HCT116 (cell line): ENCODE data around the gene CLSTN1. TPM values are rescaled to one million over a fixed set of nuclear protein-coding genes. Genes with fewer than 3 reads are reported as not detected.

Source experiments
- ATAC-seq: fragments of 200-7000 bp; cut with Tn5 transposase; 2 replicates; pipeline ENCODE4 v1.9.1; 2020; ENCODE audit warnings: mild to moderate bottlenecking, moderate library complexity
- BruUV-seq: library from RNA; stranded (reverse); fragments of 400-500 nt; replicated peaks from 2 replicates; lab custom pipeline; 2021; lab: Mats Ljungman, UMichigan
- CTCF ChIA-PET: fragments of 300-600 bp; sonication (Branson Sonifier 250); formaldehyde crosslinking; loops from one replicate; lab custom pipeline; 2021; ENCODE audit warnings: antibody characterized with exemption; lab: Charles Lee
- POLR2A ChIA-PET: fragments of 300-600, 350-600 bp; sonication (Branson Sonifier 250); formaldehyde crosslinking; loops from one replicate; lab custom pipeline; 2021; ENCODE audit warnings: antibody characterized with exemption; lab: Charles Lee
- RAD21 ChIA-PET, 2 experiments: fragments of 300-600 bp; sonication (Branson Sonifier 250); formaldehyde crosslinking; loops; one replicate each; lab custom pipeline; 2023; ENCODE audit warnings: low total read pairs in 2 of 2; ENCODE audit not compliant: uncharacterized antibody in 2 of 2, unreplicated experiment in 2 of 2, low non-redundant PET in 1 of 2; lab: Charles Lee
- DNase-seq: peaks from one replicate; pipeline ENCODE4 v3.0.0-alpha.2; 2010; ENCODE audit warnings: low read depth, low spot score
- H2AFZ ChIP-seq: fragments of 200-600 bp; shearing (Covaris generic), sonication (generic); 2 replicates; pipeline ENCODE4 v1.6.1; 2017; ENCODE audit warnings: low read depth, mixed run types, mixed read lengths, antibody characterized with exemption, low read length; ENCODE audit not compliant: poor library complexity, severe bottlenecking
- H3K27ac ChIP-seq: 2 replicates; pipeline ENCODE4 v1.5.1; 2012; ENCODE audit warnings: low read depth, low read length
- H3K27me3 ChIP-seq: fragments of 200-600 bp; sonication (generic); 2 replicates; pipeline ENCODE4 v1.6.1; 2016; ENCODE audit warnings: mixed run types, low read length, mixed read lengths; ENCODE audit not compliant: insufficient read depth
- H3K36me3 ChIP-seq, 2 experiments: fragments of 200-500 bp in 1 of 2; fragments of 200-600 bp in 1 of 2; sonication (Bioruptor generic) in 1 of 2; sonication (generic) in 1 of 2; 2 replicates each; pipeline versions ENCODE4 v1.5.1 to v1.6.1; 2014 to 2016; ENCODE audit warnings: low read length in 2 of 2, inconsistent platforms in 1 of 2, mixed read lengths in 1 of 2, mixed run types in 1 of 2; ENCODE audit not compliant: insufficient read depth in 2 of 2, control insufficient read depth in 1 of 2
- H3K4me1 ChIP-seq, 2 experiments: fragments of 200-600 bp in 1 of 2; sonication (generic) in 1 of 2; 2 replicates each; pipeline versions ENCODE4 v1.5.1 to v1.6.1; 2012 to 2017; ENCODE audit warnings: low read length in 2 of 2, inconsistent platforms in 1 of 2, mild to moderate bottlenecking in 1 of 2, mixed read lengths in 1 of 2, mixed run types in 1 of 2, moderate library complexity in 1 of 2; ENCODE audit not compliant: insufficient read depth in 2 of 2, control insufficient read depth in 1 of 2
- H3K4me2 ChIP-seq: fragments of 200-600 bp; sonication (generic); 2 replicates; pipeline ENCODE4 v1.6.1; 2017; ENCODE audit warnings: mixed run types, low read length, mixed read lengths
- H3K4me3 ChIP-seq, 2 experiments: fragments of 200-600 bp in 1 of 2; sonication (generic) in 1 of 2; replicated peaks in 1 of 2; 2 replicates each; pipeline ENCODE4 v1.5.1; 2011 to 2016; ENCODE audit warnings: low read length in 2 of 2, control low read depth in 1 of 2, low read depth in 1 of 2, mild to moderate bottlenecking in 1 of 2, mixed read lengths in 1 of 2, mixed run types in 1 of 2
- H3K79me2 ChIP-seq: fragments of 200-600 bp; sonication (generic); 2 replicates; pipeline ENCODE4 v1.6.1; 2017; ENCODE audit warnings: mild to moderate bottlenecking, mixed run types, low read length, moderate library complexity, mixed read lengths; ENCODE audit not compliant: insufficient read depth
- H3K9ac ChIP-seq: fragments of 200-600 bp; sonication (generic); 2 replicates; pipeline ENCODE4 v1.6.1; 2016; ENCODE audit warnings: low read length, mixed read lengths
- H3K9me2 ChIP-seq: fragments of 200-600 bp; sonication (generic), shearing (Covaris generic); 2 replicates; pipeline ENCODE4 v1.6.1; 2017; ENCODE audit warnings: mixed run types, mild to moderate bottlenecking, moderate library complexity; ENCODE audit not compliant: insufficient read depth
- H3K9me3 ChIP-seq, 2 experiments: fragments of 200-500 bp in 1 of 2; fragments of 200-600 bp in 1 of 2; sonication (Bioruptor generic) in 1 of 2; sonication (generic) in 1 of 2; 2 replicates each; pipeline ENCODE4 v1.6.1; 2014 to 2017; ENCODE audit warnings: low read length in 2 of 2, mixed read lengths in 2 of 2, inconsistent platforms in 1 of 2, low read depth in 1 of 2, mild to moderate bottlenecking in 1 of 2, mixed run types in 1 of 2, moderate library complexity in 1 of 2; ENCODE audit not compliant: control insufficient read depth in 1 of 2, insufficient read depth in 1 of 2
- H4K20me1 ChIP-seq: fragments of 200-600 bp; sonication (generic), shearing (Covaris generic); 2 replicates; pipeline ENCODE4 v1.6.1; 2017; ENCODE audit warnings: mixed run types, mild to moderate bottlenecking, moderate library complexity; ENCODE audit not compliant: insufficient read depth
- ATF3 ChIP-seq: IDR thresholded peaks from 2 replicates; pipeline ENCODE4 v1.6.1; 2012
- CBX3 ChIP-seq: IDR thresholded peaks from 2 replicates; pipeline ENCODE4 v1.6.1; 2012; ENCODE audit warnings: low read depth
- CEBPB ChIP-seq: IDR thresholded peaks from 2 replicates; pipeline ENCODE4 v1.6.1; 2012; ENCODE audit warnings: low read depth
- CTCF ChIP-seq, 3 experiments: fragments of 200-600 bp in 1 of 3; sonication (generic) in 1 of 3; IDR thresholded peaks in 2 of 3; conservative IDR thresholded peaks in 1 of 3; 2 replicates each; pipeline ENCODE4 v1.5.1; 2012 to 2017; ENCODE audit warnings: low read depth in 2 of 3, low read length in 2 of 3, antibody characterized with exemption in 1 of 3, borderline replicate concordance in 1 of 3, control low read depth in 1 of 3, mild to moderate bottlenecking in 1 of 3, mixed read lengths in 1 of 3, mixed run types in 1 of 3, moderate library complexity in 1 of 3; ENCODE audit not compliant: insufficient read depth in 1 of 3
- EGR1 ChIP-seq: IDR thresholded peaks from 2 replicates; pipeline ENCODE4 v1.6.1; 2012; ENCODE audit warnings: low read depth
- EZH2phosphoT487 ChIP-seq: fragments of 200-600 bp; IDR thresholded peaks from 2 replicates; pipeline ENCODE4 v1.6.1; 2018; ENCODE audit warnings: antibody characterized with exemption, borderline replicate concordance
- FOSL1 ChIP-seq: IDR thresholded peaks from 2 replicates; pipeline ENCODE4 v1.6.1; 2012; ENCODE audit warnings: low read depth
- JUND ChIP-seq: IDR thresholded peaks from 2 replicates; pipeline ENCODE4 v1.6.1; 2012
- POLR2AphosphoS5 ChIP-seq: IDR thresholded peaks from 2 replicates; pipeline ENCODE4 v1.6.1; 2011; ENCODE audit warnings: mild to moderate bottlenecking, low read depth, low read length, moderate library complexity
- SIN3A ChIP-seq: IDR thresholded peaks from 2 replicates; pipeline ENCODE4 v1.6.1; 2012; ENCODE audit warnings: low read depth
- SP1 ChIP-seq: IDR thresholded peaks from 2 replicates; pipeline ENCODE4 v1.6.1; 2012; ENCODE audit warnings: low read depth
- SRF ChIP-seq: IDR thresholded peaks from 2 replicates; pipeline ENCODE4 v1.6.1; 2012; ENCODE audit warnings: low read depth
- ZBTB33 ChIP-seq: IDR thresholded peaks from 2 replicates; pipeline ENCODE4 v1.6.1; 2011; ENCODE audit warnings: mild to moderate bottlenecking, low read length, moderate library complexity; ENCODE audit not compliant: insufficient replicate concordance; ENCODE audit errors: extremely low read depth
- ZNF274 ChIP-seq: fragments of 200-500 bp; sonication (Bioruptor generic); IDR thresholded peaks from 2 replicates; pipeline ENCODE4 v1.6.1; 2014; ENCODE audit warnings: mild to moderate bottlenecking, low read depth, low read length, inconsistent platforms
- intact Hi-C: fragments of 100-400 bp; cut with micrococcal nuclease; formaldehyde crosslinking; loops from 2 replicates; pipeline ENCODE4 v1.10.0; 2022
- total RNA-seq: library from RNA; stranded (reverse); gene quantifications from one replicate; pipeline ENCODE4 v1.2.1, GENCODE V29; 2021; ENCODE audit not compliant: unreplicated experiment
- TF ChIP-seq, protein P1 (sequence below): IDR thresholded peaks from 2 replicates; pipeline ENCODE4 v1.6.1; 2012; ENCODE audit warnings: low read depth

The CLSTN1 gene
- total RNA-seq, 1 experiment from 2014 or later, result 113 TPM

DNA sequence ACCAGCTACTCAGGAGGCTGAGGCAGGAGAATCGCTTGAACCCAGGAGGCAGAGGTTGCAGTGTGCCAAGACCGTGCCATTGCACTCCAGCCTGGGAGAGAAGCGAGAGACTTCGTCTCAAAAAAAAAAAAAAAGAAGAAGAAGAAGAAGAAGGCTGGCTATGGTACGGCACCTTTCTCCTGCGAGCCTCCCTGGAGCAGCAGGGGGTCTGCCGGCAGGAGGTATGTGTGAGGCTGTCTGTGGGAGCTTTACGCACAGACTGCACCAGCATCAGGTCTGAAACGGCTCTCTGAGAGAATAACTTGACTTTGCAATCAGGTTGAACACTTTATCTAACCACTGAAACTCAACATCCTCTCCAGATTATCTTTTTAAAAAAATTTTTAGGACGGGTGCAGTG is 44.9 kb downstream of the CLSTN1 start:
- ChIA-PET RAD21 (no interaction called here), CTCF (no interaction called here), POLR2A (no interaction called here)
- peaks cover 9% of the 10 kb centered on the region; the same call in 1 of the 2 replicates for H4K20me1 ChIP-seq
- no peaks in the 10 kb centered on the region for H3K36me3 ChIP-seq
- no peaks in the 10 kb centered on the region for H3K27me3 ChIP-seq
- H3K27ac ChIP-seq, result no peak overlapping the region
- H3K4me2 ChIP-seq, result no peak overlapping the region
- BruUV-seq, result no TSS peak
- H3K4me3 ChIP-seq, result no peak overlapping the region
- no peaks in the 10 kb centered on the region for H3K9me2 ChIP-seq
- TF ChIP-seq POLR2AphosphoS5 (no peak), CBX3 (no peak), CEBPB (no peak), FOSL1 (no peak), ATF3 (no peak), SIN3A (no peak), JUND (no peak), CTCF (IDR thresholded peaks at IDR 0.05 in 2 of 3, conservative IDR thresholded peaks at IDR 0.05 in 1 of 3; ENCODE audit: borderline replicate concordance in 1 of 3, insufficient read depth in 1 of 3, low read depth in 2 of 3, low read length in 2 of 3) (no peak), EZH2phosphoT487 (no peak), ZBTB33 (no peak), ZNF274 (no peak), SRF (no peak), SP1 (no peak), EGR1 (no peak)
- TF ChIP-seq, protein P1, sequence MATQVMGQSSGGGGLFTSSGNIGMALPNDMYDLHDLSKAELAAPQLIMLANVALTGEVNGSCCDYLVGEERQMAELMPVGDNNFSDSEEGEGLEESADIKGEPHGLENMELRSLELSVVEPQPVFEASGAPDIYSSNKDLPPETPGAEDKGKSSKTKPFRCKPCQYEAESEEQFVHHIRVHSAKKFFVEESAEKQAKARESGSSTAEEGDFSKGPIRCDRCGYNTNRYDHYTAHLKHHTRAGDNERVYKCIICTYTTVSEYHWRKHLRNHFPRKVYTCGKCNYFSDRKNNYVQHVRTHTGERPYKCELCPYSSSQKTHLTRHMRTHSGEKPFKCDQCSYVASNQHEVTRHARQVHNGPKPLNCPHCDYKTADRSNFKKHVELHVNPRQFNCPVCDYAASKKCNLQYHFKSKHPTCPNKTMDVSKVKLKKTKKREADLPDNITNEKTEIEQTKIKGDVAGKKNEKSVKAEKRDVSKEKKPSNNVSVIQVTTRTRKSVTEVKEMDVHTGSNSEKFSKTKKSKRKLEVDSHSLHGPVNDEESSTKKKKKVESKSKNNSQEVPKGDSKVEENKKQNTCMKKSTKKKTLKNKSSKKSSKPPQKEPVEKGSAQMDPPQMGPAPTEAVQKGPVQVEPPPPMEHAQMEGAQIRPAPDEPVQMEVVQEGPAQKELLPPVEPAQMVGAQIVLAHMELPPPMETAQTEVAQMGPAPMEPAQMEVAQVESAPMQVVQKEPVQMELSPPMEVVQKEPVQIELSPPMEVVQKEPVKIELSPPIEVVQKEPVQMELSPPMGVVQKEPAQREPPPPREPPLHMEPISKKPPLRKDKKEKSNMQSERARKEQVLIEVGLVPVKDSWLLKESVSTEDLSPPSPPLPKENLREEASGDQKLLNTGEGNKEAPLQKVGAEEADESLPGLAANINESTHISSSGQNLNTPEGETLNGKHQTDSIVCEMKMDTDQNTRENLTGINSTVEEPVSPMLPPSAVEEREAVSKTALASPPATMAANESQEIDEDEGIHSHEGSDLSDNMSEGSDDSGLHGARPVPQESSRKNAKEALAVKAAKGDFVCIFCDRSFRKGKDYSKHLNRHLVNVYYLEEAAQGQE, result no peak
- intact Hi-C loops, result no loop called here
- ATAC-seq, result no peak
- H2AFZ ChIP-seq, result no peak overlapping the region
- no peak for DNase-seq
- H3K9ac ChIP-seq, result no peak overlapping the region
- peaks cover 12 to 24% of the 10 kb centered on the region in 2 experiments; a peak in 3 of 4 replicates for H3K4me1 ChIP-seq
- H3K9me3 ChIP-seq, result no peaks in the 10 kb centered on the region
- peaks cover 72% of the 10 kb centered on the region for H3K79me2 ChIP-seq
